Thymus (tissue), 11 donors: ENCODE results near the gene TBX3. TPM values are rescaled to one million over a fixed set of nuclear protein-coding genes. Genes with fewer than 3 reads are reported as not detected.

ENCODE experiments used
- DNase-seq, 9 donors: peaks; one replicate each; pipeline ENCODE4 v3.0.0-alpha.2; 2013; ENCODE audit warnings: low spot score in 9 of 9, low read depth in 6 of 9, missing footprints in 1 of 9
- H3K27ac ChIP-seq, 2 donors: one replicate each; pipeline ENCODE4 v1.5.1; 2013; ENCODE audit warnings: control low read depth in 1 of 2, low read depth in 1 of 2, low read length in 1 of 2, mild to moderate bottlenecking in 1 of 2, moderate library complexity in 1 of 2
- H3K27me3 ChIP-seq, 2 donors: one replicate each; pipeline ENCODE4 v1.5.1; 2013; ENCODE audit warnings: low read length in 1 of 2; ENCODE audit not compliant: control insufficient read depth in 2 of 2, insufficient read depth in 1 of 2
- H3K36me3 ChIP-seq, 2 donors: one replicate each; pipeline ENCODE4 v1.5.1; 2013; ENCODE audit warnings: low read length in 1 of 2, mild to moderate bottlenecking in 1 of 2, moderate library complexity in 1 of 2; ENCODE audit not compliant: control insufficient read depth in 2 of 2, insufficient read depth in 2 of 2
- H3K4me1 ChIP-seq, 2 donors: one replicate each; pipeline ENCODE4 v1.5.1; 2013; ENCODE audit warnings: low read length in 2 of 2; ENCODE audit not compliant: control insufficient read depth in 2 of 2, insufficient read depth in 2 of 2
- H3K4me3 ChIP-seq, 2 donors: one replicate each; pipeline ENCODE4 v1.5.1; 2013; ENCODE audit warnings: low read length in 2 of 2, control low read depth in 1 of 2, mild to moderate bottlenecking in 1 of 2
- H3K9me3 ChIP-seq, 2 donors: one replicate each; pipeline ENCODE4 v1.5.1; 2013; ENCODE audit warnings: low read length in 1 of 2, mild to moderate bottlenecking in 1 of 2; ENCODE audit not compliant: control insufficient read depth in 2 of 2, insufficient read depth in 1 of 2
- WGBS: extraction: QIAGEN DNeasy Blood & Tissue Kit; methylation state at CpG from one replicate; pipeline ENCODE4 v1.1.7; 2013; 5-methylcytosine and 5-hydroxymethylcytosine counted together
- polyA plus RNA-seq: library from polyadenylated mRNA; stranded (reverse); fragments of 200-250 nt; gene quantifications from one replicate; pipeline ENCODE4 v1.2.3, GENCODE V29; 2013
- total RNA-seq: library from RNA; stranded (reverse); fragments of 120-200 nt; gene quantifications from one replicate; pipeline ENCODE4 v1.2.4, GENCODE V29; 2013
- donor health status: healthy.

The TBX3 gene
- total and polyA plus RNA-seq, 2 donors = 1.4 to 3.9 TPM

DNA sequence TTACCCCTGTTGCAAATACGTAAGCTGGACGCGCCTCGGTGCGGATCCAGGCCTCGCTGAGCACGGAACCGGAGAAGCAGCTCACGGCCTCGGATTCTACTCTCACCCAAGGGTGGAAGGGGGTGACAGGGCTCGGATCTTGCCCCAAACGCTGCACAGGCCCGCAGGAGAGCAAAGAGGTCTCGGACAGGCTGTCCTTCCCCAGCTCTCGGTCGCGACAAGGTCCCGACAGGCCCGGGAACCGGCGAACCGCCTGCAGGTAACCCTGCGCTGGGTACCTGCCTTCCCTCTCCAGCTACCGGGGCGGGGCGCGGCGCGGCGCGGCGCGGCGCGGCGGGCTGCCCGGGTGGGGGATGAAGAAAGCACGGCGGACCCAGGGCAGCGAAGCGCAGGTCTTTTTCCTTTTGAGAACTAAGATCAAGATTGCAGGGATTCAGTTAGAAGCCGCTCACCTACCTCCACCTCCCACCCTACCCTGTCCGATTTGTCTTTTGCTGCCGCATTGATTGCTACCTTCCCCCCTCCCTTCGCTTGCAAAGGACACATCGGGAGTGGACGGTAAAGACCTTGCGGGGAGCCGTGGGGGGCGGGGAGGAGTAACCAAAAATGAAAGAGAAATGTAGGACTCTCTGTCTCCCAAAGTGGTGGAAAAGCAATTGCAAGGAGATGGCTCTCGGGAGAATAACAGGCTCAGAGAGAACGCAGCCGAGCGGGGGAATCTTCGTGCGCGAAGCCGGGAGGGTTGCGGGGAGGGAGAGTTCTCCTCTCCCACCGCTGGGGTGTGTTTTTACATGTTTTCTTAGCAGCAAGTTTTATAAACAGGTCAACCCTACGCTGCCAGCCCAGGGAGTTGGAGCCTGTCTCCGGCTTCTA, 8.4 kb upstream of the TBX3 start:
- H3K27ac ChIP-seq = no peak overlapping the region
- 6% methylated on average over 62 of the region's 62 CpGs for WGBS
- peaks cover 0 to 2% of the 10 kb centered on the region in 2 donors for H3K9me3 ChIP-seq
- H3K36me3 ChIP-seq = no peaks in the 10 kb centered on the region
- no peaks in the 10 kb centered on the region for H3K4me1 ChIP-seq
- peaks cover 87 to 99% of the 10 kb centered on the region in 2 donors for H3K27me3 ChIP-seq
- no peak overlapping the region for H3K4me3 ChIP-seq
- no peak for DNase-seq

DNA sequence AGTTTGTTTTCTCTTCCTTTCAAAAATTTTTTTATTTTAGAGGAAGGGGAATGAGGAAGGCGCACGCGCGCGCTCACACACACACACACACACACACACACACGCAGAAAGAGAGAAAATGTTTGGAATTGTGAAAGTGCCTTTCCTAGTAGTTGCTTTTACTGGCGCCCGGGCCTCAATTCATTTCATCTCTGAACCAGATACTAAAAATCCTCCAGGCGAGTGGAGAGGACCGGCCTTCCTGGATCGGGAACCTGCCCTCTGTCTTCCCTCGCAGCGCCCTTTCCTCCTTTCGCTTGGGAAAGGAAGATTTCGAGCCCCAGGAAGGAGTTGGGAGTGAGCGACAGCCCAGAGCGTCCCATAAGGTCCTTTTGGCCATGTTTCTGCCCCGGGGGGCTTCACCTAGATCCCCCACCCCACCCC, 7.8 kb upstream of the TBX3 start:
- Histone ChIP-seq H3K36me3 (no peaks in the 10 kb centered on the region), H3K4me1 (no peaks in the 10 kb centered on the region), H3K9me3 (peaks cover 0 to 2% of the 10 kb centered on the region in 2 donors), H3K27me3 (peaks cover 87 to 99% of the 10 kb centered on the region in 2 donors), H3K27ac (no peak overlapping the region), H3K4me3 (no peak overlapping the region)
- 8% methylated on average over 18 of the region's 18 CpGs for WGBS
- no peak for DNase-seq

DNA sequence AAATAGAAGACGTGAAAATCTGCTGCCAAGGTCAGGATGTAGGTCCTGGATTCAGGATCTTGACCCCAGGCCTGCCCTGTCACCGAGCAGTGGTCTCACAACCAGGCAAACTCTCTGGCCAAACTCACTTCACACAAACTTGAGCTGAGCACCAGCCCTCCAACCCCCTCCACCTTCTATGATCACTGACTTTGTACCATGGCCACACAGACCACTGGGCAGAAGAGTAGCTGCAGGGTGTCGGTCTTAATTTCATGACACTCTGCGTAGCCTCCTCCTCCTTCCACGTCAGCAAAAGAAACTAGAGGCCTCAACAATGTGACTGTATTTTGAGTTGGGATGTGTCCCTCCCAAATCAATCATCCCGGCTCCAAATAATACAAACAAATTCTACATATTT, 7.2 kb upstream of the TBX3 start:
- H3K27me3 ChIP-seq = peaks cover 87 to 99% of the 10 kb centered on the region in 2 donors
- H3K4me1 ChIP-seq = peaks cover 0 to 2% of the 10 kb centered on the region in 2 donors
- H3K9me3 ChIP-seq = peaks cover 0 to 2% of the 10 kb centered on the region in 2 donors
- no peak for DNase-seq
- no peak overlapping the region for H3K4me3 ChIP-seq
- WGBS = 36% methylated on average over 6 of the region's 6 CpGs
- no peaks in the 10 kb centered on the region for H3K36me3 ChIP-seq
- H3K27ac ChIP-seq = no peak overlapping the region

DNA sequence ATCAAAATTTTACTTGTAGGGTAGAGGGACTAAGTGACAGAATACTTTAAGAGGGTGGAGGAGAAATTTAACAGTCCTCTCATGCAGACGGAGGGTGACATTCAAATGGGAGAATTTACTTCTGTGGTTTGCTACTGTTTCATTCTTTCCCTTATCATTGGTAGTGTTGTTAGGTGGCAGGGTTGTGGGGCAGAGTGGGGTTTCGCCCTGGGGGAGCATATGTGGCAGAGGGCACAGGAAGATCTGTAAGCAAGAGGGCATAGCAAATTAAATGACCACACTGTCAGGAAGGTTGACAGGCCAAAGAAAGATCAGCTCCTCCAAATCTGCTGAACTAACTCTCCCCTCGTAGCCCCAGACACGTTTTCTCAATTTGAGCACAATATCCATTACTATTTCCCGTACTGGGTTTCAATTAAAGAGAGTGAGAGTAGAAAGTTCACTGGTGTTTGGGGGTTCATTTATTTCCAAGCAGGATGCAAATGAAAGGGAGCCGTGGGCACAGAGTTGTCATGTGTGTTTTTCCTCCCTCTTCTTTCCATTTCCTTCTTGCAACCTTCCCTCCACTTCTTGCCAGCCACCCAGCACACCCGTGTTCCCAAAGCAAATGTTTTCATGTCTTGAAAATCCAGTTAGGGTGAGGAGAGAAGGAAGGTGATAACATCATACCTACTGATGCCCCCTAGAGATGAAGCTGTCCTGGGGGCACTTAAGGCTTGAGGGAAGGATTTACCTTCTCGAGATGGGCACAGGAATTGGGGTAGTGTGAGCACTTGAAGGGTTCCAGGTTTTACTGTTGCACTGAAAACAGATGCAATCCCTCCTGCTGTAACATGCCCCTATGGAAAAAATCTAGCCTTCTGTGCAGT, 6.5 kb upstream of the TBX3 start:
- H3K36me3 ChIP-seq = no peaks in the 10 kb centered on the region
- peaks cover 0 to 2% of the 10 kb centered on the region in 2 donors for H3K9me3 ChIP-seq
- DNase-seq = no peak
- no peak overlapping the region for H3K27ac ChIP-seq
- no peak overlapping the region for H3K4me3 ChIP-seq
- WGBS = 25% methylated on average over 8 of the region's 8 CpGs
- H3K27me3 ChIP-seq = peaks cover 87 to 100% of the 10 kb centered on the region in 2 donors
- peaks cover 0 to 2% of the 10 kb centered on the region in 2 donors for H3K4me1 ChIP-seq

DNA sequence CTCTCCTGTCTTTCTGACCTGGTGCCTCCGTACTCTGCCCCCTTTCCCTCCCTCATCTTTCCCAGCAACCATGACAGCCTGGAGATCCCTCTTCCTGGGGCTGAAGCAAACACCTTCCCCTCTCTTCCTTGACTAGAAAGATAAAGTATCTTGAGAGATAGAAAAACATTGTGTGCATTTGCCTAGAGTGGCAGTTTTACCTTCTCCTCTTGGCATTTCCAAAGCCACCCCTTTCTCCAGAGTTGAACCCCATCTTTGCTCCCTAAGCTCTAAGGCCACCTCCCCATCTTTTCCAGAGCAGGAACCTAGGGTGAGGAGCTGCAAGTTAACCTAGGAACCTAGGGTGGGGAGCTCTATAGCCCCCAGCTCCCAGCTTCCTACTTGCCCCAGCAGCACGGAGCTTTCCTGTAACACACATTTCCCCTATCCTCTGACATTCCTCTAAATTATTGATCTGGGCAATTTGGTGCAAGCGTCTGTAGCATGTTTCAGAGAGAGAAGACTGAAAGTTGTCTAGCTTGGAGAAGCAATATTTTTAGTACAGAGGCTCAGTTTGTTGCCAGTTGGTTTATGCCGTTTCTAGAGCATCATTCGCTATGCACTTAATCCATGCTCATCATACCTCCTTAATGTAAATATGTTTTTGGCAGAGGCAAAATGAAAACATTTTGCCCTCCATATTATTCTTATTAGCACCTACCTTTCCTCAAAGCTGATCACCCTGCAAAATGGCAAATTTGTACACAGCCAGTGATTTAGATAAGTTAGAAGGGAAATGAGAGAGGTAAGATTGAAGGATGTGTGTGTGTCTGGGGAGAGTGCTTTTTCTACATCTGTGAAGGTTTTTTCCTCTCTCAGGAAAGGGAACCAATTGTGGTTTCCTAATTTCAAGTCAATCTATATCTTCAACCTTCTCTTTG, 5.4 kb upstream of the TBX3 start:
- H3K36me3 ChIP-seq = no peaks in the 10 kb centered on the region
- no peak overlapping the region for H3K27ac ChIP-seq
- H3K4me1 ChIP-seq = peaks cover 0 to 5% of the 10 kb centered on the region in 2 donors
- peaks cover 87 to 100% of the 10 kb centered on the region in 2 donors for H3K27me3 ChIP-seq
- DNase-seq = no peak
- H3K4me3 ChIP-seq = no peak overlapping the region
- 12% methylated on average over 5 of the region's 5 CpGs for WGBS
- H3K9me3 ChIP-seq = peaks cover under 1 to 2% of the 10 kb centered on the region in 2 donors

DNA sequence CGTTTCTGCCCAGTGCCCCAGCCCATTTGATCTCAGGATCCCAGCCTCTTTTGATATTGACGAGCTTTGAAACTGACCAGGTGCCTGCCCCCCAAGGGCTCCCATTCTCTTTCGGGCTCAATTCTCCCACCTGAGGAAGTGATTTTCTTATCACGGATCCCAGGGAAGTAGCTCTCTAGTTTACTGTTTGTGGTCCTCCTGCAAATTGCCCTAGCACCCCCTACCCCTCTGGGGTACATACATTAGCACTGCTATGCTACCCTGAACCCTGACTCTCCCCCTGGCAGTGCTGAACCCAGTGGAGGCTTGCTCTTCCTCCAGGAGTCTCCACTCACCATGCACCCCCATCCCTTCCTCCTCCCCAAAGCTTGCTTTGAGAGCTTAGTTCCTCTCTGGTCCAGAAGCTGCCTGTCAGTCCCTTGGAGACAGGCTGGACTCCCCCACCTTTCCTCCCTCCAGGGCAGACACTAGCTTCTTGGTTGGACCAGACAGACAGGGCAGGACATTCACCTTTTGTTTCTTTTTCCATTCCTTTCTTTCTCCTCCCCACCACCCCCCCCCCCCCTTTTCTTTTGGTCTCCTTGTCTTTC, 4.4 kb upstream of the TBX3 start:
- WGBS = 9% methylated on average over 4 of the region's 4 CpGs
- H3K27ac ChIP-seq = no peak overlapping the region
- DNase-seq = no peak
- no peak overlapping the region for H3K4me3 ChIP-seq
- no peaks in the 10 kb centered on the region for H3K36me3 ChIP-seq
- H3K4me1 ChIP-seq = peaks cover 0 to 5% of the 10 kb centered on the region in 2 donors
- peaks cover 87 to 100% of the 10 kb centered on the region in 2 donors for H3K27me3 ChIP-seq
- H3K9me3 ChIP-seq = peaks cover 5 to 7% of the 10 kb centered on the region in 2 donors

DNA sequence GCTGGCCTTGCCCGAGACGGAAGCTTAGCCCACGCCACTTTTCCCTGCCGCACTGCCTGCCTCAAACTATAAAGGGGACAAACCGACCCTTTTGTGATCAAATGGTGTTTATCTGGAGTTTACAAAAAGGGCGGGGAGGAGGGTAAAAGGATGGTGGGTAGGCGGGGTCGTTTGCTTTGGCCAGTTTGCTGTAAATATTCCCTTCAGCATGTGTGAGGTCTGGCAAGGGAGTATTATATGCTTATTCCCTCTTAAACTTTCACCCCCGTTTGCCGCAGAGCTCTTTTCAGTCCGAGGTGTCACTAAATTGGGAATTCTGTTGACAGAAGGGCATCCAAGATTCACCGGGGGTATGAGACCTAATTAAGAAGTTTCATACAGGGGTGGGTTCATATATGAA, 3.8 kb upstream of the TBX3 start:
- Histone ChIP-seq H3K36me3 (no peaks in the 10 kb centered on the region), H3K9me3 (peaks cover 5 to 7% of the 10 kb centered on the region in 2 donors), H3K4me3 (no peak overlapping the region), H3K27ac (no peak overlapping the region), H3K27me3 (peaks cover 86 to 100% of the 10 kb centered on the region in 2 donors), H3K4me1 (peaks cover 0 to 5% of the 10 kb centered on the region in 2 donors)
- WGBS = 13% methylated on average over 12 of the region's 12 CpGs
- DNase-seq = no peak

DNA sequence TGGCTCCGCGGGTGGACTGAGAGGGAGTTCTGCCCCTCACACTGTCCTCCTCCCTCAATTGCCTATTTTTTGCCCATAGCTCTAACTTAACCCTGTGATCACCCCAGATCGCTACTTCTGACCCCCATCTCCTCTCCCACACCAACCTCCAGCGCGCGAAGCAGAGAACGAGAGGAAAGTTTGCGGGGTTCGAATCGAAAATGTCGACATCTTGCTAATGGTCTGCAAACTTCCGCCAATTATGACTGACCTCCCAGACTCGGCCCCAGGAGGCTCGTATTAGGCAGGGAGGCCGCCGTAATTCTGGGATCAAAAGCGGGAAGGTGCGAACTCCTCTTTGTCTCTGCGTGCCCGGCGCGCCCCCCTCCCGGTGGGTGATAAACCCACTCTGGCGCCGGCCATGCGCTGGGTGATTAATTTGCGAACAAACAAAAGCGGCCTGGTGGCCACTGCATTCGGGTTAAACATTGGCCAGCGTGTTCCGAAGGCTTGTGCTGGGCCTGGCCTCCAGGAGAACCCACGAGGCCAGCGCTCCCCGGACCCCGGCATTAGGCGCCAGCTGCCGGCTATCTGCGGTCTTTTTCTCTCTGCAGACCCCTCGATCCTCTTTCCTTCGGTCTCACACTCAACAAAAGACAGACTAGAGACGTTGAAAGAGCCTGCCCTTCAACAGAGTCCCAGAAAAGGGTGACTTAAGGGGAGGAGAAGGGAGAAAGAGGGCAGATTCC, 3.0 kb upstream of the TBX3 start:
- Histone ChIP-seq H3K9me3 (peaks cover 5 to 7% of the 10 kb centered on the region in 2 donors), H3K4me3 (no peak overlapping the region), H3K27ac (no peak overlapping the region), H3K4me1 (peaks cover 0 to 5% of the 10 kb centered on the region in 2 donors), H3K36me3 (no peaks in the 10 kb centered on the region), H3K27me3 (peaks cover 86 to 100% of the 10 kb centered on the region in 2 donors)
- no peak for DNase-seq
- WGBS = 8% methylated on average over 41 of the region's 41 CpGs
